GM21381 (cell line): Measurements from ENCODE around the gene MAP9.
A peak's percentile ranks its signal among the peaks of the same experiment; 100 is the strongest.
"Not testable (repeated sequence)": the region's sequence is repeated elsewhere in the genome, so short reads cannot be mapped to it uniquely, and the experiment has no call there.

Source experiments
- ATAC-seq: cut with Tn5 transposase; IDR thresholded peaks from one replicate; pipeline ENCODE4 v1.9.1; 2021; ENCODE audit warnings: mild to moderate bottlenecking, moderate library complexity; ENCODE audit not compliant: unreplicated experiment

The MAP9 gene

DNA sequence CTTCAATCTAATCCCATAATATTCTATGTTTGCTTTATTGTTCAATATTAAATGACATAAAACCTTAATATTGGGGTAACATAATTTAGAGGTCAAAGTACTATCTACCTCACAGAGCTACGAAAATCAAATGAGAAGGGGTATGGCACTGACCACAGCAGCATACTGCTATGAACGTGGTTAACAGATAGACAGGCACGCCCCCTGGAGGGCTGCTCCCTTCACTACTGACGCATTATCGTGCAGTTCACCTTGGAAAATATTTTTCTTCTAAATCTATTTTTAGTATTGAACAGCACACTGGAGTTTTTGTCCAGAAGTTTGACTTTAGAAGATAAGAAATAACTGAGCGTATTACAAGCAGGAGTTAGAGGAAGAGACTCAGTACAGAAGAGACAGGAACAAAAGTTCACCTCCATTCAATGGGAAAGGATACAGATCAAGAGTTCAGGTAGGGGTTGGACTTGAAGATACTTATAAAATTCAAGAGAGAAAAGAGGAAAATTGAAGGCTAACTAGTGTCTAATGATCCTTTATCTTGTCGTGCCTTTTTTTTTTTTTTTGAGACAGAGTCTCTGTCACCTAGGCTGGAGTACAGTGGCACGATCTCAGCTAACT is 22.7 kb downstream of the MAP9 start:
- peak; percentile 92 for ATAC-seq

- no peak for ATAC-seq
These were observed 34.6 kb downstream of the MAP9 start for GRCh38 chr4:155342142-155342541.

DNA sequence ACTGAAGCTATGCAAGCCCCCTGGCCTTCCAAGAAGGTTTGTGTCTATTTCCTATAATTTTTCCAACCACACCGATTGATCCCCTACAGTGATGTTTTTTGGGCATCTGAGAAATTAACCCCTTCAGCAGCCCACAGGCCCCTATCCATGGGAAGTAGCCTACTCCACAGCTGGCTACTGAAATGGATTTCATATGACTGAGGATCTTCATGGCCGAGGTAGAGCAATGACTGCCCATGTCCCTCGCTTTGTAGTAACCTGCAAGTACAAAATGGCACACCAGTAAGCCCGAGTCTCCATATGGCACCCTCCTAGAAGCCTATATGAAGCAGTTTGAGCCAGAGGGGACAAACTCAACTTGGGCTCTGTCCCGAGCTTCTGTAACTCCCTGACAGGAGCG is 36.8 kb downstream of the MAP9 start:
- no peak for ATAC-seq

GRCh38 chr4:155339588-155339987 is 37.2 kb downstream of the MAP9 start:
- ATAC-seq, result no peak

GRCh38 chr4:155338196-155338595 is 38.6 kb downstream of the MAP9 start:
- no peak for ATAC-seq

- ATAC-seq, result no peak
These were observed 40.5 kb downstream of the MAP9 start for GRCh38 chr4:155336242-155336641.

GRCh38 chr4:155331478-155331877 is 45.3 kb downstream of the MAP9 start:
- no peak for ATAC-seq

DNA sequence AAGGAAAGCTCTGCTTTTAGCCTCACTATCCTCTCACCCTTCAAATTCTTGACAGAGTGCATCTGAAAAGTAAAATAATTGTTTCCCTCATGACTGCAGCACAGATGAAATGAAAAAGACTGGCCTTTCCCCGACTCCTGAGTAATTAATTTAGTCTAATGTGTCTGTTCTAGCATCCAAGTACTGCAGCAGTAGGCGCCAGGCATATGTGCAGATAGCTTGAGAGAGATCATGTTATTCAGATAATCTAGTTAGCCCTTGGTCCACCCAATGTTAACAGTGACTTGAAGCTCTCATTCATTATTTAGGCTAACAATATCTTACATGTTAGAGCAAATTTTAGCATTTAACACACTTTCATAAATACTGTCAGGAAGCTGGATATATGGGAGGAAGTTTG is 54.0 kb downstream of the MAP9 start:
- ATAC-seq, result no peak

- no peak for ATAC-seq
These were observed 55.8 kb downstream of the MAP9 start for GRCh38 chr4:155321006-155321405.

DNA sequence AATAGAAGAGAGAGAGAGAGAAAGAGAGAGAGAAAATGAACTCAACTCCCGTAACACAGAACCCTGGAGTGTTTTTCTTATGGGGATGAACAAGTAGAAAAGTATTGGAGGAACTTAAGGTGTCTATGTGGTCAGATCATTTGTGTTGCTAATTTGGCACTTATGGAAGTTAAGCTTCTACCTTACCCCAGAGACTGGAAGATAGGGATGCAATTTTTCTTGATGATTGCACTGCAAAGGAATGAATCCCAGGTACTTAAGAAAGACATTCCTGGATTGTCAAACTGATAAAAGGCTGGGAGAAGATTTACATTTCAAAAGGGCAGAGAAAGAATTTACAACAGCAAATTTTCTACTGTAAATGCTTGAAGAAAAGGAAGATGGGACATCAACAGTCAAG is 57.2 kb downstream of the MAP9 start:
- no peak for ATAC-seq

DNA sequence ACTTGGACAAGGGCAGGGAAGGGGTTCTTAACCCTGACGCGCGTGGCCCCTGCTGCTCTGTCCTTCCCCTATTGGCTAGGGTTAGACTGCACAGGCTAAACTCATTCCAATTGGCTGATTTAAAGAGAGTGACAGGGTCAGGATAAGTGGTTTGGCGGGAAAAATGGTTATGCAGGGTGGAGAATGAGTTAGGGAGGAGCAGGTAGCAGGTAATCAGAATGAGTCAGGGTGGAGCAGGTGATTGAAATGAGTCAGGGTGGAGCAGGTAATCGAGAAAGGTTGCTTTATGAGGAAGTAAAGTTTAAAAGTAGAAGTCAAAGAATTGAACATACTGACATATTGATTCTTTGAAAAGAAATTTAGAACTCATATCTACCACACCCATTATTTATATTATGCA is 64.7 kb downstream of the MAP9 start:
- not testable (repeated sequence) for ATAC-seq

DNA sequence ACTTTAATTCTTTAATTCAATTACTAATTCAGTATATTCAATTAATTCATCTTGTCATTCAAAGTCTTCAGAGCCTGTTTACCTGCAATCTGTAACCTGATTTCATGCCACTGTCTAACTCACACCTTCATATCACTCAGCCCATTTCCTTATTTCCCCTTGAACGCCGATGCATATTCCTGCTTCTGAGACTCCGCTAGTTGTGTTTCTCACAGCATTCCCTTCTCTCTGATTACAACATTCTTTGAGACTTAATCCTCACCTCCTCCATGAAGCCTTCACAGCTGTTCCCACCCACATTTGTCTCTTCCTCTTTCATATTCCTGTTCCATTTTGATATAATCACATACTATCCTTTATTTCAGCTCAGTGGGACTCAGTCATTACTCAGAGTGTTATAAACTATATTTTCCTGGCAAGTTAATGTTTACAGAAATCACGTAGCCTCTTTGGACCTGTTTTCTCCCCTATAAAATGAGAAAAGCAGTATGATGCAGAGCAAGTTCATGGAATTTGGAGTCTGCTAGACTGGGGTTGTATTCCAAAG is 69.0 kb downstream of the MAP9 start:
- no peak for ATAC-seq

GRCh38 chr4:155305619-155306018 is 71.1 kb downstream of the MAP9 start:
- ATAC-seq, result no peak

DNA sequence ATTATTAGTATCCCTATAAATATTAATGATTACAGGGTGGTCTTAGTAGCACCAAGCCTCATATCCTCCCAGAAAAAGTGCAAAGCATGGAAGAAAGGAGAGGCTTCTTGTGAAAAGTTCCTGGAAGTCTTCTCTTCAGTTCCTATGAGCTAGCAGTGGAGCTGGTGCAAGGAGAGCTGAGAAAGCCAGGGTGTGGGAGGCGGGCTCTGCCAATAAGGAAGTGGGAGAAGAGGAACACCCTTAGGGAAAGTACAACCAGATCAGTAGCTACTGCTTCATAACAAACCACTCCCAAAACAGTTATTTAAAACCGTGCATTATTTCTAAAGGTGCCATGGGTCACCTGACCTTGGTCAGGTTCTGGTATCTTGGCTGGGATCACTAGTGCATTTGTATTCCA is 72.4 kb downstream of the MAP9 start:
- no peak for ATAC-seq

DNA sequence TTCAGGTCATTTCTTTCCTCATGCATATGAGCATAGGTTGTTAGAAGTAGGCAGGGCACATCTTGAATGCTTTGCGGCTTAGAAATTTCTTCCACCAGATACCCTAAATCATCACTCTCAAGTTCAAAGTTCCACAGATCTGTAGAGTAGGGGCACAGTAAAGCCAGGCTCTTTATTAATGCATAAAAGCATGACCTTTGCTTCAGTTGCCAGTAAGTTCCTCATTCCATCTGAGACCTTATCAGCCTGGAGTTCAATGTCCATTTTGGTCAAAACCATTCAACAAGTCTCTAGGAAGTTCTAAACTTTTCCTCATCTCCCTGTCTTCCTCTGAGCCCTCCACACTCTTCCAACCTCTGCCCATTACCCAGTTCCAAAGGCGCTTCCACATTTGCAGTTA is 77.7 kb downstream of the MAP9 start:
- ATAC-seq, result no peak
